HG03196 (cell line): ENCODE results near the gene CEP170B.
"Not testable (repeated sequence)": the region's sequence is repeated elsewhere in the genome, so short reads cannot be mapped to it uniquely, and the experiment has no call there.

ENCODE experiments used
- ATAC-seq: cut with Tn5 transposase; IDR thresholded peaks from one replicate; pipeline ENCODE4 v1.9.1; 2021; ENCODE audit not compliant: unreplicated experiment

CEP170B gene

DNA sequence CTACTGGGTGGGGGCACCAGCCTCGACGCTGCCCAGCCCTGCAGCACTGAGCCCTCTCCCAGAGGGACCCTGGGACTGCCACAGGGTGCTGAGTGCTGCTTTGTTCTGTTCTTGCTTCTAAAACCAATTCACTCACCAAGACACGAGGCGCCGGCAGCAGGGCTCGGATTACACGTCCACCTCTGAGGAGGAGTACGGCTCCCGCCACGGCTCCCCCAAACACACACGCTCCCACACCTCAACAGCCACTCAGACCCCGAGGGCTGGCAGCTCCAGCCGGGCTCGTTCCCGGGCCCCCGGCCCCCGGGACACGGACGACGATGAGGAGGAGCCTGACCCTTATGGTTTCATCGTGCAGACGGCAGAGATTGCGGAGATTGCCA lies 24.3 kb downstream of the CEP170B start:
- ATAC-seq, result no peak

DNA sequence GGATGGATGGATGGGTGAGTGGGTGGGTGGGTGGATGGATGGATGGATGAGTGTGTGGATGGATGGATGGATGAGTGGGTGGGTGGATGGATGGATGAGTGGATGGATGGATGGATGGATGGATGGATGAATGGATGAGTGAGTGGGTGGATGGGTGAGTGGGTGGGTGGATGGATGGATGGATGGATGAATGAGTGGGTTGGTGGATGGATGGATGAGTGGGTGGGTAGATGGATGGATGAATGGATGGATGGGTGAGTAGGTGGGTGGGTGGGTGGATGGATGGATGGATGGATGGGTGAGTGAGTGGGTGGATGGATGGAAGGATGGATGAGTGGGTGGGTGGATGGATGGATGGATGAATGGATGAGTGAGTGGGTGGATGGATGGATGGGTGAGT lies 25.2 kb downstream of the CEP170B start:
- ATAC-seq, result not testable (repeated sequence)

DNA sequence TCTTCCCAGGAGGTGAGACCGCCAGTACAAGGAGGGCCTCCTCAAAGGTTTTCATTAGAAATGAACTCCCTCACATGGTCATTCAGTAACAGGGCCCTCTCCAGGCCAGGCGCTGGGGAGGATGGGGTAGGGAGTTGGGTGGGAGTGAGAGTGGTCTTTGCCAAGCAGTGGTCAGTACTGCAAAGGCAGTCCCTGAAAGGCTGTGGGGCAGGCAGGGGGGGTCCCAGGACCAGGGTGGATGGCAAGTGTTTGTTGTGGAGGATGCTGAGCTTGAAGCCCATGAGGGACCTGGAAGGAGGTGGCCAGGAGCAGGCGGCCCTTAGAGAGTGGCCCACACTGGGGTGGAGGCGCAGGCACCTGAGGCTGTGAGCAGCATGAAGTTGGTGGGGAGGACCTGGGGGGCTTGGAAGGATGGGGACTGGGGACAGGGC lies 26.1 kb downstream of the CEP170B start:
- no peak for ATAC-seq

DNA sequence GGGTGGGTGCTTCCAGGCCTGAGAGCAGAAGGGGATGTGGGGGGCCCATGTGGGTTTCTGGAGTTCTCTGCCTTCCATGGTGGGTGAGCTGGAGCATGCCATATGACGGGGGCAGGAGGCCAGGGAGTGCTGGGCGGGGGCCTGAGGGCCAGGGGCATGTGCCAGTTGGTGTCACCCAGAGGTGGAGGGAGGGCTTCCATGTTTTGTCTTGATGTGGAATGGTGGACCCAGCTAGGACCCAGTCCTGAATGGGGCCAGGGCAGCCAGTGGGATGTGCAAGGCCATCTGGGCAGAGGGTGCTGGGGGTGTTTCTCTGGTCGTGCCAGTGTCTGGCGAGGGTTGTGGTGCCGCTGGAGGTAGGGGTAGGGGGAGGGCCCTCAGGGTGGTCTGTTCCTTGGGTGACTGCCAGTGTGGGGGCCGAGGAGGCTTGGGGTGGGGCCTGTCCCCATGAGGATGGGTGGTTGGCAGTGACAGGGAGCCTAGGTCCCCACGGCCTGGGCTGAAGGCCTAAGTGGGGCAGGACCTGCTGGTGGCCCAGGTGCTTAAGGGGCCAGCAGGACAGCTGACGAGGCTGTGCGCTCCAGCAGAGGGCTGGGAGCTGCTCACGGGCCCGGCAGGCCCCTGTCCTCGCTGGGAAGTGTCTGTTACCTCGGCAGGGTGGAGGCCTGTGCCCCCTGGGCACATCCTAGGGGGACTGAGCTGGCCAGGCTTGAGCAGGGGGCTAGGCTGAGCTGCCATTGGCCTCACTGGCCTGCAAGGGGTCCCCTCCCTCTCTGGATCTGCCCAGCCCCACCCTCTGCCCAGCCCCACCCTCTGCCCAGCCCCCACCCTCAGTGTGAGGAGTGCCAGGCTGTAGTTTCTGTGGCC lies 26.8 kb downstream of the CEP170B start:
- no peak for ATAC-seq

DNA sequence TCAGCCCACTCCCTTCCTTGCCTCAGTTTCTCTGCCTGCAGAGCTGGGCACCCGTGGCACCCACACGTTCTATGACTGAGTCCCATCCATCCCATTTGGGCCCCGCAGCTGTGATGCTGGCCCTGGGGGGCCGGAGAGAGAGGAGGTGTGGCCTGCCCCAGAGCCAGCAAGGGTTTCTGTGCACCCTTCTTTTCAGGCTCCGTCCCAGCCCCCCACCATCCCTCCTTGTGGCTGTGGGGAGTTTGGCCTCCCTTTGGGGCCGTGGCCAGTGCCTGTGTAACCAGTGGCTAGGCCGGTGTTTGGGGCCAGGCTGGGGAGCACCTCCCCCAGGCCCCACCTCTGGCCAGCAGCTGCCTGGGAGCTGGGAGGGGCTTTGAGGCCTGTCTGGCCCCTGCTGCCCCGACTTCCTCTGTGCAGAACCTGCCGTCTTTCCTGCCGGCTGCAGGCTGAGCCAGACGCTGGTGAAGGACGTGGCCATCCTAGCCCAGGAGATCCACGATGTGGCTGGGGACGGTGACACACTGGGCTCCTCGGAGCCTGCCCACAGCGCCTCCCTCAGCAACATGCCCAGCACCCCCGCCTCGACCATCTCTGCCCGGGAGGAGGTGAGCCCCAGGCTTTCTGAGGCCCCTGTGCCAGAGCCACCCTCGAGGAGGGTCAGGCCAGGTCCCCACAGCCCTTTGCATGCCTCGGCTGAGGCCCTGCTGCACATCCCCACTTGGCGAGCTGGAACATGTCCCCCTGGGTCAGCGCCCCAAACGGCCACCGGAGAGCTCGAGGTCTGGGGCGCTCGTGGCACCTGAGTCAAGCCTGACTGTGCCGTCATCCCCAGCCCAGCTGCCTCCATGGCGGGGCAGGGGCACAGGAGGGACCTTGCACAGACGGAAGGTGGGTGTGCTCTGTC lies 27.7 kb downstream of the CEP170B start:
- no peak for ATAC-seq

DNA sequence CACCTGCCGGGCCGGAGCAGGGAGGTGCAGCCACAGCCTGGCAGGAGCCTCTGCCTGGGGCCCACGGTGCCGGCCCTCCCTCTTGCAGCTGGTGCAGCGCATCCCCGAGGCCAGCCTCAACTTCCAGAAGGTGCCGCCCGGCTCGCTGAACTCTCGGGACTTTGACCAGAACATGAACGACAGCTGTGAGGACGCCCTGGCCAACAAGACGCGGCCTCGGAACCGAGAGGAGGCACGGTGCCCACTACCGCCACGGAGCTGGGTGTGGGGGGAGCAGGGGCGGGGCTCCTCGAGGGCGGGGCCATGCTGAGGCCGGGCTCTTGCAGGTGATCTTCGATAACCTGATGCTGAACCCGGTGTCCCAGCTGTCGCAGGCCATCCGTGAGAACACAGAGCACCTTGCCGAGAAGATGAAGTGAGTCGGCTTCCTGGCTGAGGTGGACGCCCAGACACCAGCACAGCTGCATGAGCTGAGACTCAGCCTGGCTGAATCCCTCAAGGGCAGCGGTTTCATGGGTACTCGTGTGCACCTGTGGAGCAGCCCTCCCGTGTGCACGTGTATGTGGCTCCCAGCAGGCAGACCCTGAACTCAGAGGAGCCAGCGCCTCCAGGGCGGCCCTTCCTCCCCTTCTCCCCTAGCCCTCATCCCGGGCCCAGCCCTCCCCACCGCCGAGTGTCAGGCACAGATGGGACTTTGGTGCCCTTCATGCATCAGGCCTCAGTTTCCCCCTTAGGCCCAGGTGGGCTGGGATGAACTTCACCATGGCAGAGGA lies 28.6 kb downstream of the CEP170B start:
- no peak for ATAC-seq

DNA sequence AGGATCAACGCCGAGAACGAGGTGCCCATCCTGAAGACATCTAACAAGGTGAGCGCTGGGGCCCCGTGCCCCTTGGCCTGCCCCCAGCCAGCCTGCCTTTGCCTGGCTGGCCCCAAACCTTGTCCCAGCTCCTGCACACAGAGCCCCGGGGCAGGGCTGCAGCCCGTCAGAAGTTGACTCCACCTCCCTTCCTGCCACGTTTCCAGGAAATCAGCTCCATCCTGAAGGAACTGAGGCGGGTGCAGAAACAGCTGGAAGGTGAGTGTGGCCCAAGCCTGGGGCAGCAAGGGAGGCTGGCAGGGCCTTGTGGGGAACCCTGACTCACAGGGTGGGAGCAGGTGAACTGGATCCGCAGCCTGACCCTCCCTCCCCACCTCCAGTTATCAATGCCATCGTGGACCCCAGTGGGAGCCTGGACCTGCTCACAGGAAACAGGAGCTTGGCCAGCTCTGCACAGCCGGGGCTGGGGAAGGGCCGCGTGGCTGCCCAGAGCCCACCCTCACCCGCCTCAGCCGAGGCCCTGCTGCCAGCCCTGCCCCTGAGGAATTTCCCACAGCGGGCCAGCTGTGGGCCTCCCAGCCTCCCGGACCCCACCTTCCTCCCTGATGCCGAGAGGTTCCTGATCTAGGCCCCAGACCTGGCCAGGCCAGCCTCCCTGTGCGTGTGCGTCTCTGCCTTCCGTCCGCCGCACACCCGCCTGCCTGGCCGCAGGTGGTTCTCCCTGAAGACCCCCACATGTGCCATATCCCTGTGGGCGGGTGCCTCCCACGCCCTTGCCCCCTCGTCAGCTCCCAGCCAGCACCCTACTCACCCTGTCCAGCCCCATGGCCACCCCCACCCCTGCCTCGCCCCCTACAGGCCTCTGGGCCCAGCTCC lies 29.5 kb downstream of the CEP170B start:
- ATAC-seq, result no peak

DNA sequence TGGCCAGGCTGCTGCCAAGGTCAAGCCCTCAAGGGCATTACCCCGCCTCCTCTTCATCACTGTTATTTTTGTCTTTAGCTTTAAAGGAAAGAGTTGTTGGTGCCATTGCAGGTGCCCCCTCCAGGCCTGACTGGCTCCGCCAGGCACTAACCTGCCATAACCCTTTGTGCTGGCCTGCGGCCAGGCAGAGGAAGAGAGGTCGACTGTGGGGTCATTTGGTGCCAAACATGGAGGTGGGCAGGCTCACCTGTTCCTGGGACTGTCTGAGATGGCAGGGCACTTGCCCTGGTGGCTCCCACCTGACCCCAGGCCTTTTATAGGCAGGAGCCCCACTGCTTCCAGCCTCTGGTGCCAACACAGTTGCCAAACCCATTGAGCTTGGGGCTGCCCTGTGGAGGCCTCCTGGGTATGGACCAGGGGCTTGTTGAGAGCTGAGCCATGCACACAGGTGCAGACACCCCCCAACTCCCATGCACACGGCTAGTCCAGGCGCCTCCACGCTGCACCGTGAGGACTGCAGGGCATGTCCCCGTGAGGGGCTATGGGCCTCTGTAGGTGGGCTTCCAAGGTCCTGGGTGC lies 30.2 kb downstream of the CEP170B start:
- ATAC-seq, result no peak

DNA sequence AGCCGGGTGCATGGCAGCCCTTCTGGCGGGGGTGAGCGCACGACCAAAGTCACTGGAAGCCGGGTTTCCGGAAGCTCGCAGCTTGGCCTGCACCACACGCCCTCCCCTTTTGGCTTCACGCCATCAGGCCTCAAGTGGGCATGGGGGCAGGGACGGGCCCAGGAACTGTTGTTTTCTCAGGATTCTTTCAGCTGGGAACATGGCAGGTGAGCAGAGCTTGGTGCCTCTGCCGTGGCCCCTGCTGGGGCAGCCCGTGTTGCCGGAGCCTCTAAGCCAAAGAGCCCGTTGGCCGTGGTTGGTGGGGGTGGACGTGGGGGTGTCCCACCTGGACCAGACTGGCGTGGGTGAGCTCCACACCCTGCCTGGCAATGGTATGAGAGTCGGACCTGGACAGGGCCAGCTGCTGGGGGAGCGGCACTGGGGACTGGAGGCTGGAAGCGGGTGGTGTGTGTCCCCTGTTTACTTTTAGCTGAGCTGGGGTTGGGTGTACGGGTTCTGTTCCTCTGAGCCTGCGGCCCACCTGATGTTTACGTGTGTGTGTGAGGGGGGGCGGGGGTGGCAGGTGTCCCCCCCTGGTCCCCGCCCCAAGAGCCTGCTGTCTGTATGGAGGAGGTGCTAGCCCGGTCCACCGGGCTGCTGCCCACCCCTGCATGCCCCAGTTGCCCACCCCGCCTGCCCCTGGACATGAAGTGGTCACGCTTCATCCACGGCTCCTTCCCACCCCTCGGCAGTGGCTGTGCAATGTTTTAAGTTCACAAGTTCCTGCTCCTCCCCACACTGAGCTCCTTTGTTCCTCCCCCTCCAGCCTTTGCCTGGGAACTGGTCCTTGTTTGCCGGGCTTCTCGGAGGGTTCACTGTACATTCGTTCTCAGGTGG lies 31.0 kb downstream of the CEP170B start:
- no peak for ATAC-seq

DNA sequence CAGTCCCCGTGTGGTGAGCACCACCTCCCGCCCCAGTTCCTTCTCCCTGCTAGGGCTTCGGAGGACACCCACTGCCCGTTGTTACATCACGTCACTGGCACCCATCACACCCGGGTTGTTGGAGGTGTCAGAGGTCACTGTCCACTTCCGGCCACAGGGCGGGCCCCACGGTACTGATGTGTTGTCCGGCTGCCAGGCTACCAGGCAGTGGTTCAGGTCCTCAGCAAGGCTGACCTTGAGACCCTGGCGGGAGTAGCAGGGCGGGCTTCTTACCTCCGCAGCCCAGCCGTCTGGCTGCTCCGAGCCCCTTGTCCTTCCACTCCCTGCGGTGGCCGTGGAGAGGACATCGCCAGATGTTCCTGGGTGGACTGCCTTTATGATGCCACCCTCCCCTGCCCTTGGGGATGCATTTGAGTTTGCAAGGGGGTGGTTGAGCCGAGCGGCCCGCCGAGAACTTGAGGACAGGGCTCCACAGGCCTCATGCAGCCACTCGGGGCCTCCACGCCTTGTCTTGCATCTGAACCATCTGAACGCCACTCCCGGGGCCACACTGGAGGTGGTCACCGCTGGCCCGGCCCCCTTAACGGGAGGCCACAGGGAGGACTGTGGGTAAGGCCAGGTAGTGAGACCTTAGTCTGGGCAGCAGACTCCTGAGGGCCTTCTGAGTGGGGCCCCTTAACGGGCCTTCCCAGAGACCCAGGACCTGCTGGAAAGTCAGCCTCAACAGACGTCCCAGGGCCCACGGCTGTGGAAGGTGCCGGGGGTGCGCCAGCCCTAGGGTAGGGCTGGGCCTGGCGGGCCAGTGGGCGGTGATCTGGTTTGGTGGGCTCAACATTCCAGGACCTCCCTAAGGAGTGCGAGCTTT lies 32.5 kb downstream of the CEP170B start:
- no peak for ATAC-seq

DNA sequence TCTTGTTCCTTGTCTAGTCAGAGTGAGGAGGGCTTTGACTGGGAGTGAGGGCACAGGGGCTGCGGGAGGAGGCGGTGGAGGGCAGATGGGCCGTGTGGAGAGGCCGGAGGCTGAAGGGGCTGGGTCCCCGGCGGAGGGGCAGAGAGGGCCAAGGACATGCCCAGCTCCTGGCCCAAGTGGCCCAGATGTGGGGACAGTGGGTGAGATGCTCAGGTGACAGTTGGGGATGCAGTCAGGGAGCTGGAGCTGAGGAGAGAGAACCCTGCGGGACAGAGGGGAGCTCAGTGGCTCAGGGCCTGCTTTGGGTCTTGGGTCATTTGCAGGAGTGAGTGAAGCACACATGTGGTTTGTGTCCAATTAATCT lies 33.1 kb downstream of the CEP170B start:
- no peak for ATAC-seq

DNA sequence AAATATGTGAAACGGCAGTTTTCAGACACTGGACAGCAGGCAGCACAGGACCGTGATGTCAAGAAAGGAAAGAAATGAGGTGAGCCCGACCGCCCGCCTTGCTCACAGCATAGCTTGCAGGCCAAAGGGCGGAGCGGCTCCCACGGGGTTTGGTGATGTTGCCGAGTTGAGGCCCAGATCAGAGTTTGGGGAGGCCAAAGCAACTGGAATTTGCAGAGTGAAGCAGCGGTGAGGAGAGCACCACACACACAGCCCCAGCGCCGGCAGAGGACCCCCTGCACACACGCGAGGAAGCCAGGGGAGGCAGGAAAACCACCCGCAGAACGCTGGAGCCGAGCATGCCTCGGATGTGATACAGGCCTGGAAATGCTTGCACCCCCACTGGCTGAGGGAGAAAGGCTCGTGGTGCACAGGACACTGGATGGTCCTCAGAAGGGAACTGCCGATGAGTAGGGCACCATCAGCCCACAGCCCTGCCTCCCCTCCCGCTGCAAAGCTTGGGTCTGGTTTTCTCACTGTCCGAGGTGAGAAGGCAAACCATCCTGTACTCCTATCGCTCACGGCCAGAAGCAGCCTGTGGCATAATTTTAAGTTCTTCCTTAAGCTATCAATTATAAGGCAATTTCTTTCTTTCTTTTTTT lies 33.9 kb downstream of the CEP170B start:
- ATAC-seq, result no peak

DNA sequence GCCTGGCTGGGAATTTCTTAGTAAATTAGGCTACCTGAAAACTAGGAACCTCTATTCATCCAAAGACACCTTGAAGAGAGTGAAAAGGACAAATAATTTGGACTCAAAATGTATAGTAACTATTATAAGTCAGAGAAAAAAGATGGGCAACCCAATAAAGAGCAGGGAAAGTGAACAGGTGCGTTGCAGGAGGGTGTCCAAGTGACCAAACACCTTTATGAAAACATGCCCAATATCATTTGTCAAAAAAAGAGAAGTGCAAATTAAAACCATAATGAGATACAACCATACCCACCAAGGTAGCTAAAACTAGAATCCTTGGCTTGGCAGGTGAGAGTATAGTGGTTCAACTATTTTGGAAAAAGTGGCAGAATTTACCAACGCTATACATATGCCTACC lies 34.7 kb downstream of the CEP170B start:
- no peak for ATAC-seq

DNA sequence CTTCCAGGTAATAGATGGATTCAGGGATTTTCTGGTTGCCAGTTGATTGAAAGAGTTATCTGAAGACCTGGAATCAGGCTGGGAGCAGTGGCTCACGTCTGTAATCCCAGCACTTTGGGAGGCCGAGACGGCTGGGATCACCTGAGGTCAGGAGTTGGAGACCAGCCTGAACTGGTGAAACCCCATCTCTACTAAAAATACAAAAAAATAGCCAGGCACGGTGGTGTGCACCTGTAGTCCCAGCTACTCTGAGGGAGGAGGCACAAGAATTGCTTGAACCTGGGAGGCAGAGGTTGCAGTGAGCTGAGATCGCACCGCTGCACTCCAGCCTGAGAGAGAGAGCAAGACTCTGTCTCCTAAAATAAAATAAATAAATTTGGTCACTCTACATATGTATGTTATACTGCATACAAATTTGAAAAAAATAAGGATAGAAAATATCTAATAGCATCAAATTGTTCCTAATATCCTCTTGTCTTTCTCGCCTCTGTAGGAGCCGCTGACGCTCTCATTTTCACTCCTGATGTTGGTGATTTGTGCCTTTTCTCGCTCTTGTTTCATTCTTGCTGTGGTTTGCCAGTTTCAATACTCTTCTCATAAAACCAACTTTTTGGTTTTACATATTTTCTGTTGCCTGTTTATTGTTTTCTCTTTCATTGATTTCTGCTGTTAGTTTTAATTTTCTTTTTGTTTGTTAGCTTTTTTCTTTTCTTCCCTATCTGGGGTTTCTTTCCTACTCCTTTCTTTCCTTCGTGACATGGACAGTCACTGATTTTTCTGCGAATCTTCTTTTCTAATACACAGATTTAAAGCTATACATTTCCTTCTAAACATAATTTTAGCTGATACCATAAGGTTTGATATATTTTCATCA lies 35.8 kb downstream of the CEP170B start:
- ATAC-seq, result no peak

DNA sequence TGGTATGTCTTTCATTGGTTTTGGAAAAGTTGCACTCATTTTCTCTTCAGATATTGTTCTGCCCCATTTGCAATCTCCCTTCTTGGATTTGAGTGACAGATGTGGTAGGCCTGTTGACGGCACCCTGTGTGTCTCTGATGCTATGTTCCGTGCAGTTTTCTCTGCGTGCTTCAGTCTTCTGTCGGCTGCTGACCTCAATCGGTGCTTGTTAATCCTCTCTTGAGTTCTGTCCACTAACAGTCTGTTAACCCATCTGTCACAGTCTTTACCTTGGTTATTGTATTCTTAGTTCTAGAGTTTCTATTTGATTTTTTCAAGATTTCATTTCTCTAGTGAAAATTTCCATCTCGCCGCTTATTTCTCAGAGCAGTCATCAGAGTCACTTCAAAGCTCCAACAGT lies 38.9 kb downstream of the CEP170B start:
- no peak for ATAC-seq
